H9 (cell line): ENCODE measurements around the gene LRCH4. TPM values are rescaled to one million over a fixed set of nuclear protein-coding genes. Genes with fewer than 3 reads are reported as not detected.
"Not testable (repeated sequence)": the region's sequence is repeated elsewhere in the genome, so short reads cannot be mapped to it uniquely, and the experiment has no call there.

ENCODE experiments used
- DNase-seq: peaks from one replicate; pipeline ENCODE4 v3.0.0-alpha.2; 2017
- H2AFZ ChIP-seq: one replicate; pipeline ENCODE4 v1.6.1; 2013; ENCODE audit warnings: mild to moderate bottlenecking, low read length, control low read depth, moderate library complexity
- H2AK5ac ChIP-seq: 2 replicates; pipeline ENCODE4 v1.6.1; 2013; ENCODE audit warnings: low read length, control low read depth, mixed read lengths; ENCODE audit not compliant: insufficient read length
- H2BK120ac ChIP-seq: one replicate; pipeline ENCODE4 v1.6.1; 2013; ENCODE audit warnings: low read depth, mild to moderate bottlenecking, low read length, control low read depth, inconsistent platforms; ENCODE audit not compliant: poor library complexity, severe bottlenecking
- H2BK12ac ChIP-seq: 2 replicates; pipeline ENCODE4 v1.6.1; 2013; ENCODE audit warnings: low read length, control low read depth, mixed read lengths, low read depth; ENCODE audit not compliant: insufficient read length
- H2BK15ac ChIP-seq: 2 replicates; pipeline ENCODE4 v1.6.1; 2013; ENCODE audit warnings: low read depth, low read length, control low read depth
- H2BK20ac ChIP-seq: one replicate; pipeline ENCODE4 v1.6.1; 2013; ENCODE audit warnings: low read depth, mild to moderate bottlenecking, low read length, control low read depth, inconsistent platforms; ENCODE audit not compliant: poor library complexity, severe bottlenecking
- H2BK5ac ChIP-seq: 2 replicates; pipeline ENCODE4 v1.6.1; 2013; ENCODE audit warnings: low read length, control low read depth, mixed read lengths; ENCODE audit not compliant: insufficient read length
- H3K14ac ChIP-seq: 2 replicates; pipeline ENCODE4 v1.6.1; 2013; ENCODE audit warnings: low read length, control low read depth; ENCODE audit not compliant: insufficient read depth
- H3K18ac ChIP-seq: 2 replicates; pipeline ENCODE4 v1.6.1; 2013; ENCODE audit warnings: low read depth, mild to moderate bottlenecking, mixed read lengths, low read length, control low read depth; ENCODE audit not compliant: insufficient read length
- H3K23ac ChIP-seq: 2 replicates; pipeline ENCODE4 v1.6.1; 2013; ENCODE audit warnings: low read length, control low read depth, mixed read lengths, low read depth; ENCODE audit not compliant: insufficient read length
- H3K23me2 ChIP-seq: 2 replicates; pipeline ENCODE4 v1.6.1; 2013; ENCODE audit warnings: low read depth, mild to moderate bottlenecking, mixed read lengths, low read length, control low read depth; ENCODE audit not compliant: insufficient read length, poor library complexity, severe bottlenecking
- H3K27ac ChIP-seq: 2 replicates; pipeline ENCODE4 v1.5.1; 2013; ENCODE audit warnings: low read length, control low read depth, mixed read lengths, low read depth; ENCODE audit not compliant: insufficient read length
- H3K27me3 ChIP-seq: 2 replicates; pipeline ENCODE4 v1.6.1; 2013; ENCODE audit warnings: low read length, control low read depth, inconsistent platforms; ENCODE audit not compliant: insufficient read depth
- H3K4ac ChIP-seq: 2 replicates; pipeline ENCODE4 v1.6.1; 2013; ENCODE audit warnings: low read depth, mild to moderate bottlenecking, control low read depth, inconsistent platforms, low read length, moderate library complexity
- H3K4me1 ChIP-seq: 2 replicates; pipeline ENCODE4 v1.6.1; 2013; ENCODE audit warnings: low read length, control low read depth, inconsistent platforms; ENCODE audit not compliant: insufficient read depth
- H3K4me2 ChIP-seq: 2 replicates; pipeline ENCODE4 v1.6.1; 2013; ENCODE audit warnings: low read length, control low read depth, mixed read lengths; ENCODE audit not compliant: insufficient read length, insufficient read depth
- H3K56ac ChIP-seq: 2 replicates; pipeline ENCODE4 v1.6.1; 2013; ENCODE audit warnings: low read depth, mild to moderate bottlenecking, mixed read lengths, low read length, control low read depth; ENCODE audit not compliant: insufficient read length
- H3K79me1 ChIP-seq: 2 replicates; pipeline ENCODE4 v1.6.1; 2013; ENCODE audit warnings: low read depth, mild to moderate bottlenecking, moderate library complexity, low read length, control low read depth, inconsistent platforms; ENCODE audit not compliant: insufficient read depth, poor library complexity, severe bottlenecking
- H3K79me2 ChIP-seq: 2 replicates; pipeline ENCODE4 v1.6.1; 2013; ENCODE audit warnings: low read length, control low read depth, inconsistent platforms; ENCODE audit not compliant: insufficient read depth
- H3K9ac ChIP-seq: 2 replicates; pipeline ENCODE4 v1.6.1; 2013; ENCODE audit warnings: low read length, control low read depth, mixed read lengths; ENCODE audit not compliant: insufficient read length; ENCODE audit errors: extremely low read depth
- H3K9me3 ChIP-seq: one replicate; pipeline ENCODE4 v1.6.1; 2013; ENCODE audit warnings: low read depth, low read length, inconsistent platforms; ENCODE audit not compliant: control insufficient read depth
- H3T11ph ChIP-seq: one replicate; pipeline ENCODE4 v1.6.1; 2013; ENCODE audit warnings: mild to moderate bottlenecking, low read length, control low read depth, inconsistent platforms
- H4K20me1 ChIP-seq: one replicate; pipeline ENCODE4 v1.6.1; 2013; ENCODE audit not compliant: control insufficient read depth, insufficient read length, insufficient read depth
- H4K5ac ChIP-seq: 2 replicates; pipeline ENCODE4 v1.6.1; 2013; ENCODE audit warnings: low read depth, mild to moderate bottlenecking, mixed read lengths, low read length, control low read depth; ENCODE audit not compliant: insufficient read length
- H4K8ac ChIP-seq: replicated peaks from 2 replicates; pipeline ENCODE4 v1.6.1; 2013; ENCODE audit warnings: low read length, control low read depth, mixed read lengths, low read depth; ENCODE audit not compliant: insufficient read length
- H4K91ac ChIP-seq: 2 replicates; pipeline ENCODE4 v1.6.1; 2013; ENCODE audit warnings: low read depth, mild to moderate bottlenecking, moderate library complexity, mixed read lengths, low read length, control low read depth; ENCODE audit not compliant: insufficient read length
- H3K27ac Mint-ChIP-seq, 3 experiments: 2 replicates in 2 of 3; 3 replicates in 1 of 3; pipeline ENCODE4 v1.8.0; 2020 to 2021; ENCODE audit warnings: mixed read lengths in 3 of 3, mild to moderate bottlenecking in 1 of 3, moderate library complexity in 1 of 3
- H3K27me3 Mint-ChIP-seq: 2 replicates; pipeline ENCODE4 v1.8.0; 2021; ENCODE audit warnings: low read depth, mild to moderate bottlenecking, moderate library complexity, mixed read lengths
- H3K36me3 Mint-ChIP-seq, 3 experiments: 2 replicates in 2 of 3; 3 replicates in 1 of 3; pipeline ENCODE4 v1.8.0; 2020 to 2021; ENCODE audit warnings: low read depth in 3 of 3, mixed read lengths in 3 of 3; ENCODE audit not compliant: insufficient read depth in 1 of 3
- H3K4me1 Mint-ChIP-seq, 2 experiments: 2 replicates each; pipeline ENCODE4 v1.8.0; 2020; ENCODE audit warnings: mixed read lengths in 2 of 2
- H3K4me3 Mint-ChIP-seq, 2 experiments: 2 replicates in 1 of 2; 3 replicates in 1 of 2; pipeline ENCODE4 v1.8.0; 2020 to 2021; ENCODE audit warnings: mild to moderate bottlenecking in 2 of 2, mixed read lengths in 2 of 2, moderate library complexity in 1 of 2
- H3K9me3 Mint-ChIP-seq, 2 experiments: 2 replicates in 1 of 2; 3 replicates in 1 of 2; pipeline ENCODE4 v1.8.0; 2020; ENCODE audit warnings: mild to moderate bottlenecking in 2 of 2, mixed read lengths in 2 of 2, moderate library complexity in 1 of 2
- WGBS: extraction: QIAGEN DNeasy Blood & Tissue Kit; methylation state at CpG from one replicate; pipeline ENCODE4 v1.1.7; 2013; ENCODE audit warnings: missing lambda C conversion rate, low lambda C conversion rate, mixed read lengths; ENCODE audit not compliant: insufficient read length; ENCODE audit errors: extremely low coverage; 5-methylcytosine and 5-hydroxymethylcytosine counted together
- total RNA-seq: library from RNA; stranded (reverse); gene quantifications from 2 replicates; pipeline ENCODE4 v1.2.1, GENCODE V29; 2021
- TF ChIP-seq, protein P1 (sequence below): fragments of 200-600 bp; sonication (generic); conservative IDR thresholded peaks from 3 replicates; pipeline ENCODE4 v1.8.0; 2021; ENCODE audit warnings: antibody characterized with exemption, mild to moderate bottlenecking

The LRCH4 gene
- total RNA-seq, 1 experiment from 2014 or later, result 39.1 TPM

GRCh38 chr7:100552532-100552931 is 33.4 kb downstream of the LRCH4 start:
- Histone ChIP-seq H2BK5ac (no peak overlapping the region), H3K27ac (no peak overlapping the region), H4K8ac (no peak overlapping the region), H3K4me2 (no peak overlapping the region), H3K23me2 (no peaks in the 10 kb centered on the region), H2BK120ac (no peak overlapping the region), H3K56ac (no peak overlapping the region), H3K9ac (no peak overlapping the region), H3K27me3 (no peaks in the 10 kb centered on the region), H3K79me1 (no peaks in the 10 kb centered on the region), H3K9me3 (no peaks in the 10 kb centered on the region), H4K91ac (no peak overlapping the region), H2BK15ac (no peak overlapping the region), H2AFZ (no peak overlapping the region), H3K79me2 (no peaks in the 10 kb centered on the region), H4K5ac (no peak overlapping the region), H3T11ph (no peak overlapping the region), H3K14ac (no peak overlapping the region), H2AK5ac (no peak overlapping the region), H3K18ac (no peak overlapping the region), H4K20me1 (no peaks in the 10 kb centered on the region), H2BK12ac (no peak overlapping the region), H3K4me1 (no peaks in the 10 kb centered on the region), H3K23ac (no peak overlapping the region), H3K4ac (no peak overlapping the region), H2BK20ac (no peak overlapping the region)
- Mint-ChIP-seq H3K36me3 (peaks cover 2 to 39% (median 33%) of the 10 kb centered on the region in 3 experiments; a peak in 6 of 7 replicates), H3K27ac (0 out of 7 replicates have a peak overlapping the region, but pooled peaks of 1 of the 3 experiments have one; percentile 17), H3K4me3 (no peak overlapping the region), H3K4me1 (peaks cover 4% of the 10 kb centered on the region in 2 experiments), H3K9me3 (no peaks in the 10 kb centered on the region), H3K27me3 (no peaks in the 10 kb centered on the region)
- TF ChIP-seq, protein P1, sequence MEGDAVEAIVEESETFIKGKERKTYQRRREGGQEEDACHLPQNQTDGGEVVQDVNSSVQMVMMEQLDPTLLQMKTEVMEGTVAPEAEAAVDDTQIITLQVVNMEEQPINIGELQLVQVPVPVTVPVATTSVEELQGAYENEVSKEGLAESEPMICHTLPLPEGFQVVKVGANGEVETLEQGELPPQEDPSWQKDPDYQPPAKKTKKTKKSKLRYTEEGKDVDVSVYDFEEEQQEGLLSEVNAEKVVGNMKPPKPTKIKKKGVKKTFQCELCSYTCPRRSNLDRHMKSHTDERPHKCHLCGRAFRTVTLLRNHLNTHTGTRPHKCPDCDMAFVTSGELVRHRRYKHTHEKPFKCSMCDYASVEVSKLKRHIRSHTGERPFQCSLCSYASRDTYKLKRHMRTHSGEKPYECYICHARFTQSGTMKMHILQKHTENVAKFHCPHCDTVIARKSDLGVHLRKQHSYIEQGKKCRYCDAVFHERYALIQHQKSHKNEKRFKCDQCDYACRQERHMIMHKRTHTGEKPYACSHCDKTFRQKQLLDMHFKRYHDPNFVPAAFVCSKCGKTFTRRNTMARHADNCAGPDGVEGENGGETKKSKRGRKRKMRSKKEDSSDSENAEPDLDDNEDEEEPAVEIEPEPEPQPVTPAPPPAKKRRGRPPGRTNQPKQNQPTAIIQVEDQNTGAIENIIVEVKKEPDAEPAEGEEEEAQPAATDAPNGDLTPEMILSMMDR, result no peak
- no peak for DNase-seq
- WGBS, result no CpG with 5 or more reads among the region's 2 CpGs

- not testable (repeated sequence) for H3K27ac Mint-ChIP-seq, H3K4me3 Mint-ChIP-seq, H3K27me3 Mint-ChIP-seq
Measured at GRCh38 chr7:100548446-100548845, 37.5 kb downstream of the LRCH4 start.

More at GRCh38 chr7:100548446-100548845, 37.5 kb downstream of the LRCH4 start:
- not testable (repeated sequence) for DNase-seq, H4K91ac ChIP-seq, H3K27me3 ChIP-seq, H3K27ac ChIP-seq, H2BK12ac ChIP-seq, H3K23me2 ChIP-seq, H3K56ac ChIP-seq, H2BK20ac ChIP-seq, H3K14ac ChIP-seq, H3K4me2 ChIP-seq, H4K20me1 ChIP-seq, H2BK120ac ChIP-seq, H4K8ac ChIP-seq, H3T11ph ChIP-seq, H3K23ac ChIP-seq, H4K5ac ChIP-seq, H3K79me2 ChIP-seq, H3K79me1 ChIP-seq, H3K9ac ChIP-seq, H3K9me3 ChIP-seq, H3K9me3 Mint-ChIP-seq, H2AK5ac ChIP-seq, H2AFZ ChIP-seq, H3K18ac ChIP-seq, H2BK15ac ChIP-seq, H3K4ac ChIP-seq, H2BK5ac ChIP-seq
- WGBS, result no CpG with 5 or more reads among the region's 5 CpGs
- peaks cover 44 to 45% of the 10 kb centered on the region in 2 experiments for H3K4me1 Mint-ChIP-seq
- peaks cover 2 to 17% (median 12%) of the 10 kb centered on the region in 3 experiments for H3K36me3 Mint-ChIP-seq
- H3K4me1 ChIP-seq, result peaks cover 16% of the 10 kb centered on the region
